H1 (cell line): ENCODE data around the gene LRCH3. TPM values are rescaled to one million over a fixed set of nuclear protein-coding genes. Genes with fewer than 3 reads are reported as not detected.

ENCODE experiments used
- CHD7 ChIP-seq: fragments of 300-600 bp; sonication (generic); IDR thresholded peaks from 2 replicates; pipeline ENCODE4 v1.7.1; 2012; ENCODE audit warnings: low read length, moderate library complexity, mild to moderate bottlenecking, inconsistent platforms; ENCODE audit not compliant: insufficient replicate concordance
- CTBP2 ChIP-seq: IDR thresholded peaks from 2 replicates; pipeline ENCODE4 v1.7.0; 2011; ENCODE audit warnings: borderline replicate concordance, mild to moderate bottlenecking, moderate library complexity, mixed read lengths, low read length; ENCODE audit not compliant: insufficient read depth, insufficient read length
- EGR1 ChIP-seq: IDR thresholded peaks from 2 replicates; pipeline ENCODE4 v1.6.1; 2011; ENCODE audit warnings: low read depth, low read length, borderline replicate concordance
- RAD21 ChIP-seq, 2 experiments: IDR thresholded peaks in 1 of 2; conservative IDR thresholded peaks in 1 of 2; 2 replicates each; pipeline ENCODE4 v1.6.1; 2011; ENCODE audit warnings: low read depth in 2 of 2, low read length in 2 of 2, improper control_type of control experiment in 1 of 2, inconsistent platforms in 1 of 2, mild to moderate bottlenecking in 1 of 2, moderate library complexity in 1 of 2
- RBBP5 ChIP-seq: IDR thresholded peaks from 2 replicates; pipeline ENCODE4 v1.7.1; 2012; ENCODE audit warnings: low read depth, mild to moderate bottlenecking, inconsistent platforms, low read length, moderate library complexity, borderline replicate concordance
- polyA plus RNA-seq, 7 experiments: library from polyadenylated mRNA; depleted of rRNA in 3 of 7; stranded (reverse) in 5 of 7; unstranded in 2 of 7; fragments of >200 nt in 5 of 7; fragments of 200-250 nt in 2 of 7; gene quantifications; 1 replicate in 5 of 7; 2 replicates in 1 of 7; 4 replicates in 1 of 7; pipeline versions ENCODE4 v1.2.1 to v1.2.3, GENCODE V29; 2011 to 2013; ENCODE audit warnings: missing spikeins in 2 of 7, mixed read lengths in 2 of 7
- total RNA-seq: library from RNA; stranded (reverse); fragmentation: NEBNext Ultra II Directional; extraction: Animal tissue kit (Norgen Biotek cat#: 25700); gene quantifications from 2 replicates; pipeline ENCODE4 v1.2.1, GENCODE V29; 2021

LRCH3 gene
- total and polyA plus RNA-seq, 2 of the 8 experiments (the other 6 are each of a cell fraction or from before 2014, with no cell fraction given), result 58.4 to 66.0 TPM

- TF ChIP-seq CHD7 (no peak), EGR1 (no peak), RBBP5 (no peak), CTBP2 (no peak), RAD21 (IDR thresholded peaks at IDR 0.05 in 1 of 2, conservative IDR thresholded peaks at IDR 0.05 in 1 of 2; ENCODE audit: low read depth in 2 of 2, low read length in 2 of 2) (no peak)
Measured at GRCh38 chr3:197787412-197787811, 3.6 kb upstream of the LRCH3 start (continued).
